GM13977 (cell line): ENCODE results near the gene WNK1.

ENCODE experiments used
- DNase-seq: peaks from one replicate; pipeline ENCODE4 v3.0.0; 2012; ENCODE audit warnings: low spot score
- CTCF ChIP-seq: IDR thresholded peaks from 2 replicates; pipeline ENCODE4 v1.5.1; 2012; ENCODE audit warnings: mild to moderate bottlenecking, control low read depth; ENCODE audit not compliant: insufficient read depth; ENCODE audit errors: extremely low read depth, missing control alignments
- in situ Hi-C: fragments of 300-500 bp; cut with MboI; formaldehyde crosslinking; loops from one replicate; pipeline ENCODE4 v1.12.0; 2022; ENCODE audit warnings: low sequenced_read_pairs, low pct_unique_long_range_greater_than_20kb, mixed read lengths, inconsistent platforms; ENCODE audit not compliant: unreplicated experiment

The WNK1 gene

GRCh38 chr12:740921-741320, 11.5 kb upstream of the WNK1 start:
- DNase-seq: no peak
- no peak for TF ChIP-seq CTCF
- in situ Hi-C loops: no loop called here

- no peak for DNase-seq
- in situ Hi-C loops: no loop called here
- TF ChIP-seq CTCF: no peak
Measured at GRCh38 chr12:749751-750270, 2.6 kb upstream of the WNK1 start.

- in situ Hi-C loops: no loop called here
- no peak for TF ChIP-seq CTCF
- DNase-seq: no peak
Measured at GRCh38 chr12:750366-751191, 1.8 kb upstream of the WNK1 start.

- peak; percentile 73 for TF ChIP-seq CTCF
- in situ Hi-C loops: no loop called here
Measured at GRCh38 chr12:751192-751998, 984 bp upstream of the WNK1 start.

GRCh38 chr12:752695-753610, 574 bp downstream of the WNK1 start:
- DNase-seq: peak; percentile 65
- TF ChIP-seq CTCF: peak; percentile 17
- in situ Hi-C loops: no loop called here

More at GRCh38 chr12:751192-751998, 984 bp upstream of the WNK1 start:
- peak; percentile 78 for DNase-seq
